Activated T-cell treated with anti-CD3 and anti-CD28 coated beads for 1 hour (primary cell): ENCODE results near the gene R3HDM2.

Experiments used
- DNase-seq: peaks from one replicate; pipeline ENCODE4 v3.0.0-alpha.2; 2020; ENCODE audit warnings: low read depth

The R3HDM2 gene

GRCh38 chr12:57266681-57267080 is 164.2 kb downstream of the R3HDM2 start:
- no peak for DNase-seq

- no peak for DNase-seq
Measured at GRCh38 chr12:57263096-57263495, 167.7 kb downstream of the R3HDM2 start.

- no peak for DNase-seq
Measured at GRCh38 chr12:57262126-57262822, 168.6 kb downstream of the R3HDM2 start.

- no peak for DNase-seq
Measured at GRCh38 chr12:57261428-57261865, 169.4 kb downstream of the R3HDM2 start.

- DNase-seq = no peak
Measured at GRCh38 chr12:57260366-57260765, 170.5 kb downstream of the R3HDM2 start.

GRCh38 chr12:57258977-57259970 is 171.6 kb downstream of the R3HDM2 start:
- no peak for DNase-seq

- DNase-seq = no peak
Measured at GRCh38 chr12:57255916-57256315, 174.9 kb downstream of the R3HDM2 start.

GRCh38 chr12:57254506-57255280 is 176.2 kb downstream of the R3HDM2 start:
- no peak for DNase-seq

GRCh38 chr12:57250956-57251355 is 179.9 kb downstream of the R3HDM2 start, which contains the start of gene STAC3:
STAC3 (minus strand) TSS chr12:57251187; CDS start chr12:57249636, 1,551 bp downstream.
- no peak for DNase-seq

- no peak for DNase-seq
Measured at GRCh38 chr12:57250541-57250940, 180.3 kb downstream of the R3HDM2 start.

- DNase-seq = no peak
Measured at GRCh38 chr12:57248934-57249742, 181.7 kb downstream of the R3HDM2 start.

GRCh38 chr12:57247041-57247440 is 183.8 kb downstream of the R3HDM2 start:
- no peak for DNase-seq

- DNase-seq = no peak
Measured at GRCh38 chr12:57244312-57244696, 186.5 kb downstream of the R3HDM2 start.

- DNase-seq = peak; percentile 79
Measured at GRCh38 chr12:57243521-57244311, 187.1 kb downstream of the R3HDM2 start.

- peak; percentile 65 for DNase-seq
Measured at GRCh38 chr12:57242691-57243454, 188.0 kb downstream of the R3HDM2 start.

GRCh38 chr12:57242329-57242690 is 188.5 kb downstream of the R3HDM2 start:
- DNase-seq = no peak

- DNase-seq = no peak
Measured at GRCh38 chr12:57241402-57242310, 189.2 kb downstream of the R3HDM2 start.

GRCh38 chr12:57240926-57241401 is 189.9 kb downstream of the R3HDM2 start:
- no peak for DNase-seq
